ENCODE measurements around the gene PTPN1.
"Not testable (repeated sequence)": the region's sequence is repeated elsewhere in the genome, so short reads cannot be mapped to it uniquely, and the experiment has no call there.

The PTPN1 gene

DNA sequence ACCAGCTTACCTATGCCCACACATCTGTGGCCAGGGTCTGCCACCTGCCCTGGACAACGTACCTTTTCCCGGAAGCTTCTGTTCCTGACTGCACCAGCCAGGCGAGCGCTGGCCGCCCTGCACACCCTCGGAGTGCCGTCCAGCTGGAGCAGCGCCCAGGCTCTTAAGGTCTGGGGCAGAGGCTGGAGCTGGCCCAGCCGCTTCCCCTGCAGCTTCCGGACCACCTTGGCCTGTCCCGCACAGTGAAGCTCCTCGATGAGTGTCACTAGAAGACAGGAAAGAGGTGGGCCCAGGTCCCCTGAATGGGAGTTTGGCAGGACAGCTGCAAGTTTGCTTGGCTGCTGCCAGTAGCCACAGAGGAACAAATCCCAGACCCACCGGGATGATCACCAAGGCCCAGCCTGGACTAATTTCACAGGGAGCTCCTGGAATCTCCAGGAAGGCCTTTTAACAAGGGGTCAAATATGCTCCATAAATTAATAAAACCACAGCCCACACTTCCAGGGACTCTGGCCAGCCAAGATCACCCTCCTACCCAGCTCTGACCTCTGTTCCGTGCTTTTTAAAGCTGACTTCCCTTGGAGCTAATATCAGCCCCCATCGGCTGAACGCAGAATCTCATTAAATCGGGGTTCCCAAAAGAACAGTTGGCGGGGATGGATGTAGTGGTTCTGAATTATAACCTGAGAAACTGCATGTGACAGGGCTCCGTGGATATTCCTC, 82.3 kb downstream of the PTPN1 start:
- no peak for DNase-seq (ENCODE audit: low spot score)

DNA sequence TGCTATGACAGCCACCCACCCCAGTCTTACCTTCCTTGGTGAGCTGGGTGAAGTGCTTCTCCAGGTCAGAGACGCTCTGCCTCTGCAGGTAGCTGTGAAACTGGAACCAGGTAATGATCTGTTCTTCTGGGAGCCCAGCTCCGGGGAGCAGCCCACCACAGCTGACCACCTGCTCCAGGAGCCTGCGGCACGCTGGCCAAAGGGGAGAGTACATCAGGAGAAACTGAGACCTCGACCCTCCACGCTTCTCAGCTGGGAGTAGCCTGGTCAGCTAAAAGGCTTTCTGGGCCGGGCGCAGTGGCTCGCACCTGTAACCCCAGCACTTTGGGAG, 82.8 kb downstream of the PTPN1 start:
- DNase-seq (ENCODE audit: low spot score): no peak

DNA sequence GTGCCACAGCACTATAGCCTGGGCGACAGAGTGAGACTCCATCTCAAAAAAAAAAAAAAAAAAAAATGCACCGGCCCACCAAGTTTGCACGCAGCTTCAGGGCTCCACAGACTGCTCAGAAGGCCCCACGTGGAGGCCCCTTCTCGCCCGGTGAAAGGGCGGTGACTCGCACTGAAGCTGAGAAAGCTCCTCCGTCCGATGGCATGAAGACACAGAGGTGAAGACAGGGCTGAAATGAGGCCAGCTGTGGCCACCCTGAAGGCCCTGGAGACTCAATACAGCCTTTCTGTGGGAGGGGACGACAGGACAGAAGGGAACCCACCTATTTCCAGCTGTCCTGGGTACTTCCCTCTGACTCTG, 84.0 kb downstream of the PTPN1 start:
- DNase-seq (ENCODE audit: low spot score): no peak

DNA sequence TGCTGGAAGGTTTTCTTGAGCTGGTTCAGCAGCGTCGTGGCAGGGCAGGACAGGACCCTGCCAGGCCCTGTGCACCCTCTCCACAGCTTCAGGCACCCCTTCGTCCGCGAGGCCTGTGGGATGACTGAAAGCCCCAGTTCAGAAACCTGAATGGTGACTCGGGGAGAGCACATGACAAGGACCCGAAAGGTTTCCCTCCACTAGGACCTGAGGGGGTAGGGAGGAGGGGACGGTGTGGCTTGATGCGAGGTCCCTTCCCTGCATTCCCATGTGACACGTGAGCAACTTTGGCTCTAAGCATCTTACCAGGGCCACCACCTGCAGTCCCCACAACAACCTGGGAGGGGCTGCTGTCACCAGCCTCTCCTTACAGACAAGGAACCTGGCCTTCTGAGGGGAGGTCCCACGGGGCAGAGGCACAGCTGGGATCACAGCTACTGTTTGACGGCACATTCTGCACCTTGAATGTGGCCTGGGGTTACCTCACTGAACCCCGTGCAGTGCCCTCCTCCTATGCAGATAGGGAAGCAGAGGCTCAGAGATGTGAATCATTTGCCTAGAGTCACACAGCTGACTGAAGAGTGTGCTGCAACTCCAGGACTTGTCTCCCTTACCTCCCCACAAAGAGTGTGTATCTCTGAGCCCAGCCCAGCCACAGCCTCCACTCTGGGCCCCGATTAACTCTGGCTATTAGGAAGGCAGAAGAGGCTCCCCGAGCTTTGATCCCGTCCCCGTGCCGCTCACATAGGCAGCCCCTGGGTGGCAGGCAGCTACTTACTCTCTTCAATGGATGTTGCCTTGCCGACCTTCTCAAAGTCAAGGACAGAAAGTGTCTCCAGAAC, 84.6 kb downstream of the PTPN1 start:
- peak; percentile 53 for DNase-seq (ENCODE audit: low spot score)

DNA sequence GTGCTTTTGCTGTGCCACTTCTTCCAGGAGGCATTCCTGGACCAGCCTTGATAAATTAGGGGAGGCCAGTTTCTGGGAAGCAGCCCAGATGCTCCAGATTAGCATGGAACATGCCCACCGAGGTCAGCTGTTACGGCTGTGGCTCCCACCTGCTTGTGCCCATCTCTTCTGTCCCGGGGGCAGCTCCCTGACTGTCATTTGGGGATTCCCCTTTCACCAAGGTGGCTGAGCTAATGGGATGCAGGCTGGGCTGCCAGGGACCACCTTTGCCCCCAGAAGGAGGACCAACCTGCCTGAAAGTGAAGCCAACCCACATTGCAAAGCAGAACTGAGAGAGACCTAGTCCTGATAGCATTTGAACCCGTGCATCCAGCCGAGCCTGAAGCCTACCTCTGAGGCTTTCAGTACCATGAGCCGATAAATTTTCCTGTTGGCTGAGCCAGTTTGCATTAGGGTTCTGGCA, 85.3 kb downstream of the PTPN1 start:
- DNase-seq (ENCODE audit: low spot score): no peak

DNA sequence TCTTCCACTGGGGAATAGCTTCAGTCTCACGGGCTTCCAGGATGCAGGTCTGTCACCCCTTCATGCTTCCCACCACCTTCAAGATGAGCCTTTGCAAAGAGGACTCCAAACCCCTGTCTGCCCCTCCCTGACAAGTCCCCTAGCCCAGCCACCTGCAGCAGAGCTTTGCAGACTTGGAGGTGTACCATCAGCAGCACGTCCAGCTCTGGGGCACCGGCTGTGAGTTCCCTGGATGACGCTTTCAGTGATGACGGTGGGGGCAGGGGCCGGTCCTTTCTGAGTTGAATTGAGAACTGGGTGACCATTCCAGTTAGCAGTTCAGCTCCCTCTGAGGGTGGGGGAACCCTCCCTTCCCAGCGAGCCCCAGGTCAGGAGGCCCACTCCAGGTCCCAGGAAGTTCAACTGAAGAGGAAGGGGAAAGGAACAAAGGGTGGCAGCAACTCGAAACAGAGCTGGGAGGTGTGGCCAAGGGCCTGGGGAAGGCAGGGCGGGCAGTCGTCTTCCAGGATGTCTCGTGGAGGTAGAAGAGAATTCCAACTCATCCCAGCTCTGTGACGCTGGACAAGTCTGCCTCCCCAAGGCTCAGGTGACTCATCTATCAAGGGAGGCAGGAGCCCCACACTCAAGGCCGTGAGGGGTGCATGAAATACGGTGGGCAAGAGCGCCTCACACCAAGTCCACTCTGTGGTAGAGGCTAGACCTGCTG, 86.0 kb downstream of the PTPN1 start:
- no peak for DNase-seq (ENCODE audit: low spot score)

DNA sequence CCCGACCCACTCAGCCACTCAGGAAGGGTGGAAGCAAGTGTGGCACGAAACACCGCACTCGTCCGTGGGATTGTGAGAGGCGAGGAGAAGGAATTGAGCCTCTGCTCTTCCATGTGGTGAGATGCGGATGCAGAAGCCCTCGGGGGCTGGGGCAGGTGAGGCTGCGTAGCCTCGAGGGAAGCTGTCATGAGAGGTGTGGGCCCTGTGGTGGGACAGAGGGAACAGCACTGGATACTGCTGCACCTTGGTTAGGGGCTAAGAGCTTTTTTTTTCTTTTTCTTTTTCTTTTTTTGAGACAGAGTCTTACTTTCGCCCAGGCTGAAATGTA, 86.5 kb downstream of the PTPN1 start:
- DNase-seq (ENCODE audit: low spot score): no peak

DNA sequence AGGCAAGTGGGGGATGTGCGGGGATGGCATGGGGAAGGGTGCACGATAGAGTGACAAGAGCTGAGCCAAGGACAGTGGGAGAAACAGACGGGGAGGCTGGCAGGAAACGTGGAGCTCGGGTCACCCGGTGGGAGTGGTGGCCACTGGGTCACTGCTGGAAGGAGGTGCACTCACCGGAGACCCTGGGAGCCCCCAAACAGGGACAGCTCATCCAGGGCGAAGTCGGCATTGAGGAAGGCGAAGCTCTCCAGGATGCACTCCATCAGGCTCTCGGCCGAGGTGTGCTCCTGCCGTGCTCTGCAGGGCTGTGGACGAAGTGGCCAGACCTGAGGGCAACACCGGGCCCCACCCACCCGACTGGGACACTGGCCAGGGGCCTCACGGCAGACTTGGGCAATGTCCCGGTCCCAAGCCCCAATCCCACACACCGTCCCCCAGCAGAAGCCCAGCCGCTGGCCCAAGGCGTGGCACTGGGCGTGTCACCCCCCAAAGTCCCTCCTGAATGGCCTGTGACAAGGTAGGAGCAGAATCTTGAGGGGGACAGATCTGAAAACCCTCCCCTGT, 87.3 kb downstream of the PTPN1 start:
- no peak for DNase-seq (ENCODE audit: low spot score)

DNA sequence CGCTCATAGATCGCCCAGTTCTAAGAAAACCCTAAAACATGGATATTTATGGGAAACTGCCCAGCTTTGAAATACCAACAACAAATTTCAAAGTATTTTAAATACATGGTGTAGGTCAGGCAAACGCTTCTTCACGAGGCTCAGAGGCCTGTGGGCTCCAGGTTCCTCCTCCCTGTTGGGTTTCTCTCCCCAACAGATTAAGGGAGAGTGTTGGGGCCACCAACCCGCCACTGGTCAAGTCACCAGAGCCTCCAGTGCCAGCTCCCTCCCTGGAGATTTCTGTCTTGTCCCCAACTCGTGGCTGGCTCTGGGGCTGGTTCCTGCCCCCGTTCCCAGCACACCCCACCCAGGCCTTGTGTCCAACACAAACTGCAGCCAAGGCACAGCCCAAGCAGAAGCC, 87.9 kb downstream of the PTPN1 start:
- DNase-seq (ENCODE audit: low spot score): no peak

DNA sequence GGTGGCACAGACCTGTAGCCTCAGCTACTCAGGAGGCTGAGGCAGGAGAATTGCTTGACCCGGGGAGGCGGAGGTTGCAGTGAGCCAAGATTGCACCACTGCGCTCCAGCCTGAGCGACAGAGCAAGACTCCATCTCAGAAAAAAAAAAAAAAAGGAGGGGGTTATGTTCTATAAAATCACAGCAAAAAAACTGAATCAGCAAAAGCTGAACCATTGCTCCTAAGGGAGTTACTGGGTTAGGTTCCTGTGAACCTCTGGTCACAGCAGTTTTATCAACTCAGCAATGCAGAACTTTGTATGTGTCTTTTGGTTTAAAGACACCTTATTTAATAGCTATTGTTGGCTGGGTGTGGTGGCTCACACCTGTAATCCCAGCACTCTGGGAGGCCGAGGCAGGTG, 88.6 kb downstream of the PTPN1 start:
- not testable (repeated sequence) for DNase-seq (ENCODE audit: low spot score)

DNA sequence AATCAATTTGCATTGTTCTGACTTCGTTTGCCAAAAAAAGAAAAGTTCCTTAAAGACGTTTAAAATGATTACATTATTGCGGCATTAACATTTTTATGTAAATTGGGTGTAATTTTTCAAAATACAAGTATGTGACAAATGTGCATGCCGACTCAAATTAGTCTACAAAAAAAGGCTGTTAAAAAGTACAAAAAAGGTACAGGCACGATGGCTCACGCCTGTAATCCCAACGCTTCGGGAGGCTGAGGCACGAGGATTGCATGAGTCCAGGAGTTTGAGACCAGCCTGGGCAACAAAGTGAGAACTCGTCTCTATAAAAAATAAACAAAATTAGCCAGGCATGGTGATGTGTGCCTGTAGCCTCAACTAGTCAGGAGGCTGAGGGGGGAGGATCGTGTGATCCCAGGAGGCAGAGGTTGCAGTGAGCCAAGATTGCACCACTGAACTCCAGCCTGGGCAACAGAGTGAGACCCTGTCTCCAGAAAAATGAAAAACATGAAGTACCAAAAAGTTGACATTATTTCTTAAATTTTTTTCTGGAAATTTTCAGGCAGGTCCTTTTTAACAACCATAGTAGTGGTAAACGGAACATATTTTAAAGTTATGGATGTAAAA, 90.2 kb downstream of the PTPN1 start:
- DNase-seq (ENCODE audit: low spot score): no peak

DNA sequence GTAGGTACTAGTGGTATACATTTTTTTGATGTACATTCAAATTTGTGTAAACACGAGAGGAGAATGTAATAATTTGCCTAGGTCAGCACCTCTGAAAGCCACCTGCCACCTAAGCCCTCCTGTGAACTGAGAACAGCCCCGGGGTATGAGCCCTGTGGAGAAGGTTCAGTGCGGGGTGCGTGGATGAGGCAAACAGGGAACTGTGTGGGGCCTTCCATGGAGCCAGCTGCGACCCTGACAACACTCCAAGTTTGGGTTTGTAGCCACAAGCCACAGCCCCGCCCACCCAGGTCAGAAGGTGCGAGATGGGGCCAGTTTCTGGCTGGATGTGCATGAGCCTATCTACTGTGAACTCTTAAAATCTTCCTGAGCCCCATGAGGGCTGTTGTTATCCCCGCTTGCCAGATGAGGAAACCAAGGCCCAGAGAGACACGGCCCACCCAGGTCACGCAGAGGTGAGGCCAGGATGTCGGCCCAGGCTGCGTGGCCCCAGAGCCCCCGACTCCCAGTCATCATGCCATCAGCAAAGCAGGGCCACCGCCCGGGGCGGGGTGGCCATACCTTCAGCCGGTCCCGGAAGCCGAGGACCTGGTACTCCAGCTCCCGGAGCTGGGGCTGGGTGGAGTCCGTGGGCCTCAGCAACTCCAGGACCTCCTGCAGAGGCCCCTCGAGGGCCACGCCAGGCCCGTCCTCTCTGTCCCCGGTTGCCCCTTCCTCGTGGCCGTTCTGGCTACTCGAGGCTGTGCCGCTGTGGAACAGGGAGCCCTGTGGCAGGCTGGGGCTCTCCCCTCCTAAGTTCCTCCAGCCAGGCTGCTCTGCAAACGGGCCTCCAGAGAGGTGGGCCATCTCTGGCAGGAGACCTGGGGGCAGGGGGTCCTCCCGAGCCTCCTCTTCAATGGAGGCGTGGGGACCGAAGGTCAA, 91.6 kb downstream of the PTPN1 start:
- DNase-seq (ENCODE audit: low spot score): no peak

DNA sequence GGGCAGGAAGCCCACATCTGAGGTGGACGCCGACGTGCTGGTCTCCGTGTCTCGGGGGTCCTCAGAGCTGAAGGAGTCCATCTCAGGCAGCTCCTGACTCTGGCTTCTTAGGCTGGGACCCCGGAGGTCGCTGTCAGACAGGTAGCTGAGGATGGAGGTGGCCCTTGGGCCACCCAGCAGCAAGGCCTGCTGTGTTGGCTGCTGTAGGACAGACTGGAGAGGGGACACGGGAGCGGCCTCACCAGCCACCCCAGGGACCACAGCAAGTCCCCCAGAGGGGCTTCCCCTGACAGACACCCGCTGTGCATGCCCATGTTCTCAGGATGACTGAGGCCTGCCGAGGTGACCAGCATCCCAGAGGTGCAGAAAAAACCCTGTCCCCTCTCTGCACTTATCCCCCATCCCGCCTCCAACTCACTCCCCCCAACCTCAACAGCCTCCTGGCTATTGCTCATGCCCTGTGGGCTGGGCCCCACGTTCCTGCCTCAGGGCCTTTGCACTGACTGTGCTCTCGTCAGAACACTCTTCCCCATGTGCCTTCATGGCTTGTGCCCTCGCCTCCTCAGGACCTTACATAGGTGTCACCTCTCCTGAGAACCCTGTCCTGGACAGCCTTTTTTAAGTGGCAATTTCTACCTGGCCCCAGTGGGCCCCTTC, 92.4 kb downstream of the PTPN1 start:
- no peak for DNase-seq (ENCODE audit: low spot score)

DNA sequence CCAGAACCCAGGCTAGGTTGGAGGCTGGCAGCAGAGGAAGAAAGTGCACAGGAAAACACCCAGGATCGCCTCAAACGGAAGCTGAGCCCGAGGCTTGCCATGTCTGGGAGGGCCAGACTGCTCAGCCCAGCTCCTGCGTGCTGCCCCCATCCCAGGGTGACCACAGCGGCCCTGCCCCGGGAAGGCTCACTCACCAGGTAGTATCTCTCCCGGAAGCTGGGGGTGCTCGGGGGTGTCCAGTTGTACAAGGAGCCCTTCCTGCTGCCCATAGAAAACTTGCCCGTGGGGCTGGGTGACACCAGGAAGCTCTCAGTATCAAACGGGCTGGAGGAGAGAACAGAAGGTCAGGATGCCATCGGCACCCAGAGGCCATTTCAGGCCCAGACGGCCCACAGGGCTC, 94.3 kb downstream of the PTPN1 start:
- no peak for DNase-seq (ENCODE audit: low spot score)

DNA sequence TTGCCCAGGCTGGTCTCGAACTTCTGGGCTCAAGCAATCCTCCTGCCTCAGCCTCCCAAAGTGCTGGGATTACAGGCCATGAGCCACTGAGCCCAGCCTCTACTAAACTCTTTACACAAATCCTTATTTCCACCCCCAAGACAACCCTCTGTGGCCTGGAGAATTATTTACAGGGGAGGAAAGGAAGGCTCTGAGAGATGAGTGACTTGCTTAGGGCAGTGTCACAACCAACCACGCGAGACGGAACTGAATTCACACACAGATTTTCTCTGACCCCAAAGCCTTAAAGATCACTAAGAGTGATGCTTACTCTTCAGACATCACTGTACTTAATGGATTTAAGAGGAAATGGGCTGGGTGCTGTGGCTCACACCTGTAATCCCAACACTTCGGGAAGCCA, 95.0 kb downstream of the PTPN1 start:
- DNase-seq (ENCODE audit: low spot score): no peak

DNA sequence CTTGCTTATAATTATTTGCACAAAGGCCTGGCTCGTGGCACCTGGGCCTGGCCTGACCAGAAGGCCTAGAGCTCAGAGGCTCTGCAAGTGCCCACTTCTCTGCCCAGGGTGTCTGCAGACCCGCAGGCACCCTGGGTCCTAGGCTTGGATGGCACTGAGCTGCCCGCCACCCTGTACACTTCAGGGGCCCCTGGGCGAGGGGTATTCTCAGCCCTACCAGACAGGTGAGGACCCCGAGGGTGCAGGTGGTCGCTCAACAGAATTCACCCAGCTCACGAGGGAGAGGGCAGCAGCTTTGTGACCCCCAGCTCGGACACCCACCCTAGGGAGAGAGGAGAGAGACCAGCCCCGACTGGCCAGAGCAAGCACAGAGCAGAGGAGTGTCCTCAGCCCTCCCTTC, 97.3 kb downstream of the PTPN1 start:
- no peak for DNase-seq (ENCODE audit: low spot score)

DNA sequence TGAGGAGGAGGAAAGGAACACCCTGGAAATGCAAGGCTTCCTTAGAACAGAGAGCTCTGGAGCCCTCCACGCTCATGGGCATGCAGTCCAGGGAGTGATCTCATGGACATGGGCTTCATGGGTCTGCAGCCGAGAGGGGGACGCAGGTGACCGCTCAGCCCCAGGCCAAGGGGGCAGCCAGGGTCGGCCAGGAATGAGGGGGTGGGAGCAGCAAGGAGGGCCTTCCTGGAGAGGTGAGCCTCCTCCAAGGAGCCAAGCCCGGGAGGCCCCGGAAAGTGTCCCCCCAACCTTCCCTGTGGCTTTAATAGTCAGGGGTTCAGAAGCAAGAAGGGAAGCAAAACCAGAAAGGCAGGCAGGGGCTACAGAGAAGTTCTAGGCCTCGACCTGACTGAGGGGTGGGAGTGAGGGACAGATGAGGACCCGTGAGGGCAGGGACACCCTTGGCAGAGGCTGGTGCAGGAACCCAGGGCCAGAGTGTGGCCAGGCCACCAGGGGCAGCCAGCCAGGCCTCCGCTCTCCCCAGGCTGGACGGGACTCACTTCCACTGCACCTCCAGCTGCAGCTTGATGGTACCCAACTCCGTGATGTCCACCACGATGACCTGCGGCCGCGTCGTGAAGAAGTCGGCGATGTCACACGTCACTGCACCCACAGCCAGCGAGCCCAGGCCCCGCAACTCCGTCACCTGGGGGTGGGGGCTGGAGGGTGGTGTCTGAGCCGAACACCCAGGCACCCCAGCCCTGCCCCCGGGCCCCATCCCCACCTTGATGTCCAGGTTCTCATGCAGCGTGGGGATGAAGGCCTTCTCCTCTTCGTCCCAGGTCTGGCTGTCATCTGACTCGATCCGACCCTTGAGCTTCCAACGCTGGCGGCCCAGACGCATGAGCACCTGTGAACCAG, 97.9 kb downstream of the PTPN1 start:
- DNase-seq (ENCODE audit: low spot score): no peak

DNA sequence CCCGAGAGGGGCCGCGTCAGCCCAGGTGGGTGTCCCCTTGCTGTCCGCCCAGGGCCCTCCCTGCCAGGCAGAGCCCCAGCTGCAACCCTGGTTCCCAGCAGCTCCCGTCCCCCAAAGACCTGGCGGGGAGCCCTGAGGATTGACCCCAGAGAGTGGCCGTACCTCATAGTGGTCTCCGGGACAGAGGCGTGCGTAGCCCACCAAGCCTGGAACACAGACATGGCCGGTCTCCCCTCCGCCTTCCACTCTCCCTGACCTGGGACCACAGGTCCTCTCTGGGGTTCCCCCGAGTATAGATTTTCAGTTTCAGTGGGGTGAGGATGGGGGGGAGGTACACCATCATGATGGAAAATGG, 98.5 kb downstream of the PTPN1 start:
- no peak for DNase-seq (ENCODE audit: low spot score)

DNA sequence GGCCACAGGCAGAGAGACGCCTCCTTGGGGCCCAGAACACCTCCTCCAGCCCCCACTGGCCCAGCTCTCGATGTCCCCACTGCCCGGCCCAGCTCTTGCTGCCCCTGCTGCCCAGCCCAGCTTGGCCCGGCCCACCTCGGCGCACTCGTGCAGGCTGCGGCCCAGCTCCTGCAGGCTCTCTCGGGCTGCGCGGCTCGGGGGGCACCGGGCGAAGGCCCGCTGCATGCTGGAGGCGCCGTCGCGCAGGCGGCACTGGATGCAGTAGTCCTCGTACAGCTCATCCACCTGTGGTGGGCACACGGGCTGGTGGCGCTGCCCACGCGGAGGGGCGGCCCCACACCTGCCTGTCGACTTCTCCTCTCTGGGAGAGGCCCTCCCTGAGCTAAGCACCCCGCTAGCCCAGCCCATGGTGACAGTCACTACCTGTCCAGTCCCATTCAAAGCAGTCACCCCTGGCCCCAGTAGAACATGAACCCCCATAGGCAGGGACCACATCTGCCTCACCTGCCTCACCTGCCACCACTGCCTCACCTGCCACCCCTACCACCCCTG, 99.3 kb downstream of the PTPN1 start:
- no peak for DNase-seq (ENCODE audit: low spot score)
